Prostate gland (tissue), 2 donors: Measurements from ENCODE around the gene TMEM219.

Experiments used
- CTCF ChIP-seq, 4 experiments: fragments of 200-600 bp in 2 of 4; fragments of 450-650 bp in 2 of 4; sonication (generic) in 2 of 4; IDR thresholded peaks; 1 replicate in 3 of 4; 2 replicates in 1 of 4; pipeline ENCODE4 v1.5.1; 2016 to 2019; ENCODE audit warnings: antibody characterized with exemption in 4 of 4, mild to moderate bottlenecking in 2 of 4, moderate library complexity in 2 of 4
- POLR2A ChIP-seq: fragments of 450-650 bp; IDR thresholded peaks from one replicate; pipeline ENCODE4 v1.6.1; 2016; ENCODE audit warnings: antibody characterized with exemption, mild to moderate bottlenecking

GRCh38 chr16:30004811-30005242, 42.9 kb downstream of the TMEM219 start:
- TF ChIP-seq POLR2A (no peak), CTCF (IDR thresholded peaks at IDR 0.05) (no peak)
